Thyroid gland (tissue), 4 donors: ENCODE data around the gene RARRES1. TPM values are rescaled to one million over a fixed set of nuclear protein-coding genes. Genes with fewer than 3 reads are reported as not detected.

Experiments
- DNase-seq, 2 donors: peaks; one replicate each; pipeline ENCODE4 v3.0.0-alpha.2; 2019
- H3K27ac ChIP-seq, 3 donors: fragments of 200-600 bp; sonication (generic); 1 replicate in 2 of 3; 2 replicates in 1 of 3; pipeline ENCODE4 v1.5.1; 2016 to 2019; ENCODE audit warnings: mild to moderate bottlenecking in 1 of 3, moderate library complexity in 1 of 3
- H3K27me3 ChIP-seq: fragments of 200-600 bp; sonication (generic); one replicate; pipeline ENCODE4 v1.5.1; 2019
- H3K36me3 ChIP-seq, 2 donors: fragments of 200-600 bp; sonication (generic); one replicate each; pipeline ENCODE4 v1.5.1; 2016 to 2019
- H3K4me1 ChIP-seq, 2 donors: fragments of 200-600 bp; sonication (generic); one replicate each; pipeline ENCODE4 v1.5.1; 2017 to 2019
- H3K4me3 ChIP-seq, 3 donors: fragments of 200-600 bp; sonication (generic); replicated peaks in 1 of 3; 1 replicate in 2 of 3; 2 replicates in 1 of 3; pipeline ENCODE4 v1.5.1; 2016; ENCODE audit warnings: mild to moderate bottlenecking in 1 of 3
- H3K9me3 ChIP-seq: fragments of 200-600 bp; sonication (generic); one replicate; pipeline ENCODE4 v1.5.1; 2017
- POLR2A ChIP-seq, 2 donors: fragments of 450-650 bp; IDR thresholded peaks; one replicate each; pipeline ENCODE4 v1.6.1; 2017; ENCODE audit warnings: antibody characterized with exemption in 2 of 2, mild to moderate bottlenecking in 2 of 2, moderate library complexity in 1 of 2
- WGBS, 2 donors: methylation state at CpG; one replicate each; pipeline ENCODE4 v1.1.5; 2017; 5-methylcytosine and 5-hydroxymethylcytosine counted together
- intact Hi-C: fragments of 100-400 bp; cut with DNase I; formaldehyde crosslinking; loops from one replicate; pipeline ENCODE4 v1.15.1; 2023
- total RNA-seq, 4 donors: library from RNA; depleted of rRNA; stranded (reverse); fragments of >200 nt; gene quantifications; one replicate each; pipeline ENCODE4 v1.2.3, GENCODE V29; 2016
- TF ChIP-seq, protein P1 (sequence below), 6 experiments: fragments of 200-600 bp in 3 of 6; fragments of 450-650 bp in 3 of 6; sonication (generic) in 3 of 6; IDR thresholded peaks; one replicate each; pipeline ENCODE4 v1.5.1; 2016 to 2019; ENCODE audit warnings: antibody characterized with exemption in 6 of 6, mild to moderate bottlenecking in 2 of 6, inconsistent platforms in 1 of 6, moderate library complexity in 1 of 6

The RARRES1 gene
- total RNA-seq, 4 donors from 2014 or later = 4.8 to 394 (median 21.4) TPM

DNA sequence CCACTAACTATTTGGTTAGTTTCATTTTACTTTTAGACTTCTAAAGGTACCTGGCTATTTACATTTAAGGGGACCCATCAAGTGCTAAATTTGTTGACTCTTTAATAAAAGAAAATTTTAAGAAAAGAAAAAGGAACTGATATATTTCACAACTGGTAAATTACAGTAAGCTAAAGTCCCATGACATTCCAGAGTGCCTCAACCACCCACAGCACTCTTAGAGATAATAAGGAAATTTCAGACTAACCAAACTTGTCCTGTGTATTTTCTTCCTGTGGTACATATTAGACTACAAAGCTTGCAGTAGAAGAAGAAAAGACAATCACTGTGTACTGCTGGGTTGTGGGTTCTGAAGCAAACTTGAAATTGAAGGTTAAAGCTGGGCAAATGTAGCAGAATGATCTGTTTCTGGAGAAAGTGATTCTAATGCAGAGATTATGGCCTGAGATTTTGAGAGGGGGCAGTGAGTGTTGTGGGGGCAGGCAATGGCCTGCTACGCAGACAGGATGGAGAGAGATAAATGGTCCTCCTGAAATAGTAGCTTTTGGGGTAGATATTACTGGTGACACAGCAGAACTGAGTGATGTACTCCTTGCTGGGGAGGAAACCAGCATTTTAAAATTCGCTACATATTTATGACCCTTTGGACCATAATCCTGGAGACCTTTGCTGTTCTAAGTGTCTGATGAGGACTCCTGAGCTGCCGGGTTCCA, 45.1 kb upstream of the RARRES1 start:
- H3K4me3 ChIP-seq = no peak overlapping the region
- DNase-seq = no peak
- TF ChIP-seq, protein P1, sequence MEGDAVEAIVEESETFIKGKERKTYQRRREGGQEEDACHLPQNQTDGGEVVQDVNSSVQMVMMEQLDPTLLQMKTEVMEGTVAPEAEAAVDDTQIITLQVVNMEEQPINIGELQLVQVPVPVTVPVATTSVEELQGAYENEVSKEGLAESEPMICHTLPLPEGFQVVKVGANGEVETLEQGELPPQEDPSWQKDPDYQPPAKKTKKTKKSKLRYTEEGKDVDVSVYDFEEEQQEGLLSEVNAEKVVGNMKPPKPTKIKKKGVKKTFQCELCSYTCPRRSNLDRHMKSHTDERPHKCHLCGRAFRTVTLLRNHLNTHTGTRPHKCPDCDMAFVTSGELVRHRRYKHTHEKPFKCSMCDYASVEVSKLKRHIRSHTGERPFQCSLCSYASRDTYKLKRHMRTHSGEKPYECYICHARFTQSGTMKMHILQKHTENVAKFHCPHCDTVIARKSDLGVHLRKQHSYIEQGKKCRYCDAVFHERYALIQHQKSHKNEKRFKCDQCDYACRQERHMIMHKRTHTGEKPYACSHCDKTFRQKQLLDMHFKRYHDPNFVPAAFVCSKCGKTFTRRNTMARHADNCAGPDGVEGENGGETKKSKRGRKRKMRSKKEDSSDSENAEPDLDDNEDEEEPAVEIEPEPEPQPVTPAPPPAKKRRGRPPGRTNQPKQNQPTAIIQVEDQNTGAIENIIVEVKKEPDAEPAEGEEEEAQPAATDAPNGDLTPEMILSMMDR (IDR thresholded peaks at IDR 0.05) = no peak
- TF ChIP-seq POLR2A (IDR thresholded peaks at IDR 0.05) = no peak
- intact Hi-C loops = no loop called here
- H3K9me3 ChIP-seq = no peaks in the 10 kb centered on the region
- H3K27me3 ChIP-seq = no peaks in the 10 kb centered on the region
- H3K36me3 ChIP-seq = no peaks in the 10 kb centered on the region
- H3K4me1 ChIP-seq = peaks cover 7 to 15% of the 10 kb centered on the region in 2 donors
- WGBS, 2 donors = 84 to 87% methylated on average over 3 of the region's 3 CpGs
- H3K27ac ChIP-seq = no peak overlapping the region

DNA sequence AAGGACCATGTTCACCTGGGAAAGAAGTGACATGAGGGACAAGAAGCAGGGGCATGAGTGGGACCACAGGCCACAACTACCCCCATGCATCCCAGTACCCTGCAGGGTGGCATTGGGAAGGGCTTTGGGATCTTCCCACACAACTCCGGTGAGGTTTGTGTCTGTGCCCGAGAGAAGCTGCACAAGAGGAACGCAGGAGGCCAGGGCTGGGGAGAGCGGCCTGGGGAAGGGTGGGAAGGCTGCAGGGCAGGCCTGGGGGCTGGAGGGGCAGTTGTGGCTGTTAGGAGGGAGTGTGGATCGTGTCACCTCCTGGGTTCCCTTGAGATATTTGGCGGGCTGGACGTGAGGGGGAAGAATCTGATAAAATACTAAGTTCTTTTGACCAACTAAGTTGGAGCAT, 44.3 kb upstream of the RARRES1 start:
- no peak for DNase-seq
- intact Hi-C loops = no loop called here
- Histone ChIP-seq H3K4me3 (no peak overlapping the region), H3K9me3 (no peaks in the 10 kb centered on the region), H3K4me1 (peaks cover 7 to 15% of the 10 kb centered on the region in 2 donors), H3K27me3 (no peaks in the 10 kb centered on the region), H3K36me3 (no peaks in the 10 kb centered on the region), H3K27ac (no peak overlapping the region)
- no peak for TF ChIP-seq POLR2A (IDR thresholded peaks at IDR 0.05)
- TF ChIP-seq, protein P1 (IDR thresholded peaks at IDR 0.05) = no peak
- WGBS, 2 donors = 90 to 95% methylated on average over 7 of the region's 7 CpGs

DNA sequence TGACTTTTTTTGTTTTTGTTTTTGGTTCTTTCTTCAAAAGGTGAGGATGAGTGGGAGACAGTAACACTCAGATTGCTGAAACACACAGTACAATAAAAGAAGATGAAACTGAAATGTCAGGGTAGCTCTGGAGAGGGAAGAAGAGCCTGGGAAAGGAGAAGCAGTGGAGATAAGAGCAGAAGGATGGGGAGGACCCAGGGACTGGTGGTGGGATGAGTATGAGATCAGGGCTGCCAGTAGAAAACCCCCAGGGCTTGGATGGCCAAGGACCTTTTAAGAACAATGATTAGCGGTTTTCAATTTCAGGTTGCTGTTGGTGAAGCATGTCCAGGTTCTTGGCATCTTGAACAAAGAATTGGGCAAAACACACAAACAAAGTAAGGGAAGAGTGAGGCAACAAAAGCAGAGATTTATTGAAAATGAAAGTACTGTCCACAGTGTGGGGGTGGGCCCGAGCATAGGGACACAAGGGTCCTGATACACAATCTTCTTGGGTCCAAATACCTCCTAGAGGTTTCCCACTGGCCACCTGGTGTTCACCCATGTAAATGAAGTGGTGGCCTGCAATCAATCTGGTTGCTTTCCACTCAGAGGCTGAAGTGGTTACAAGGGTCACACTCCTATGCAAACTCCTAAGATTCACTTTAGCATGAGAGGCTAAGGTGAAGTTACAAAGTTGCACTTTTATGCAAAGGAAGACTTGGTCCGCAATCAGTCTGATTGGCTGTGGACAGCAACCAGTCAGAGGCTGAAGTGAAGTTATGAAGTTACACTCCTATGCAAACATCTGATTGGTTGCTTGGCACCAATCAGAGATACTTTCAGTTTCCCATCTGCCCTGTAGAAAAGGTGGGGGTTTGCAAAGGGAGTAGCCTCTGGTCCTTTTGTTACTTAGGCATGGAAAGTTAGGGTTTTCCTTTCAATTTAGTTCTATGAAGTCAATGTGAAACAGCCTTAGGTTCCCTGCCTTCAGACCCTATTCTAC, 43.5 kb upstream of the RARRES1 start:
- peak; percentile 4 to 9 for DNase-seq
- Histone ChIP-seq H3K4me1 (peaks cover 7 to 15% of the 10 kb centered on the region in 2 donors), H3K9me3 (no peaks in the 10 kb centered on the region), H3K27ac (no peak overlapping the region), H3K4me3 (no peak overlapping the region), H3K27me3 (no peaks in the 10 kb centered on the region), H3K36me3 (no peaks in the 10 kb centered on the region)
- 73 to 74% methylated on average over 3 of the region's 3 CpGs for WGBS, 2 donors
- TF ChIP-seq, protein P1 (IDR thresholded peaks at IDR 0.05) = peak in 1 of 6 experiments; percentile 12
- no peak for TF ChIP-seq POLR2A (IDR thresholded peaks at IDR 0.05)
- intact Hi-C loops = no loop called here

DNA sequence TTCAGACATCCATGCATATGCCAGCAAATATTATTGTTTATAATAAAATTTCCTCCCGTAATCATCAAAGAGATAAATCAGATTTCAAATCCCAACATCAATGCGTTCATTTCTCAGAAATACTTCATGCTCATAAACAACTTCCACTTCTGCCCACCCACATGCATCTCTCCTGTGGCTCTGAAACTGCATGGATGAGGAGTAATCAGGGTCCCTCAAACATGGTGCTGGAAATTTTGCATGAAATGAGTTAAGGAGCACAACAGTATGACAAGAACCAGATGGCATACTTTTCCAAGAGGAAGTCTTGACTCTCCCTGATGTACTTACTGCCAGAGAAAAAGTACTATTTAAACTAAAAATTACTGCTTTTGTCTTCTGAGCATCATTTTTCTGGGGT, 42.7 kb upstream of the RARRES1 start:
- WGBS, 2 donors = 76 to 90% methylated on average over 2 of the region's 2 CpGs
- Histone ChIP-seq H3K27ac (no peak overlapping the region), H3K4me1 (peaks cover 7 to 15% of the 10 kb centered on the region in 2 donors), H3K4me3 (no peak overlapping the region), H3K27me3 (no peaks in the 10 kb centered on the region), H3K36me3 (no peaks in the 10 kb centered on the region), H3K9me3 (no peaks in the 10 kb centered on the region)
- no peak for TF ChIP-seq POLR2A (IDR thresholded peaks at IDR 0.05)
- TF ChIP-seq, protein P1 (IDR thresholded peaks at IDR 0.05) = no peak
- intact Hi-C loops = no loop called here
- DNase-seq = no peak
